ENCODE results near the gene SMPDL3B.

GRCh38 chr1:27906759-27907158 is 28.0 kb upstream of the SMPDL3B start:
- no peak for TF ChIP-seq CTCF (IDR thresholded peaks at IDR 0.05)
- no peak for TF ChIP-seq POLR2AphosphoS5 (IDR thresholded peaks at IDR 0.05)
- no peak for TF ChIP-seq POLR2A (IDR thresholded peaks at IDR 0.05)
